IMR-90 (cell line): ENCODE results near the gene F2. TPM values are rescaled to one million over a fixed set of nuclear protein-coding genes. Genes with fewer than 3 reads are reported as not detected.

ENCODE experiments used
- ATAC-seq: fragments of 200-7000 bp; cut with Tn5 transposase; 2 replicates; pipeline ENCODE4 v1.9.1; 2020; ENCODE audit warnings: low read depth, mild to moderate bottlenecking, moderate library complexity
- BruUV-seq: library from RNA; stranded (reverse); fragments of 400-500 nt; replicated peaks from 2 replicates; lab custom pipeline; 2021; lab: Mats Ljungman, UMichigan
- CTCF ChIA-PET: fragments of 300-600 bp; formaldehyde crosslinking; extraction: SDS; loops from one replicate; lab custom pipeline; 2021; ENCODE audit warnings: antibody characterized with exemption; lab: Yijun Ruan, JAX
- POLR2A ChIA-PET: fragments of 300-600 bp; sonication (Branson Sonifier 250); formaldehyde crosslinking; loops from one replicate; lab custom pipeline; 2022; ENCODE audit warnings: antibody characterized with exemption; ENCODE audit not compliant: unreplicated experiment; lab: Charles Lee
- DNase-seq: peaks from one replicate; pipeline ENCODE4 v3.0.0; 2013
- H2AFZ ChIP-seq: replicated peaks from 2 replicates; pipeline ENCODE3; 2013; ENCODE audit warnings: low read length, mild to moderate bottlenecking; ENCODE audit not compliant: poor library complexity
- H2AK5ac ChIP-seq: 2 replicates; pipeline ENCODE4 v1.6.1; 2013; ENCODE audit warnings: low read depth, low read length, inconsistent platforms
- H2AK9ac ChIP-seq: replicated peaks from 2 replicates; pipeline ENCODE3; 2013; ENCODE audit warnings: mild to moderate bottlenecking, low read depth, low read length, moderate library complexity; ENCODE audit not compliant: poor library complexity
- H2BK120ac ChIP-seq: 2 replicates; pipeline ENCODE4 v1.6.1; 2013; ENCODE audit warnings: low read depth, low read length, inconsistent platforms
- H2BK15ac ChIP-seq: 3 replicates; pipeline ENCODE4 v1.6.1; 2013; ENCODE audit warnings: low read depth, low read length, inconsistent platforms
- H2BK20ac ChIP-seq: 2 replicates; pipeline ENCODE4 v1.6.1; 2013; ENCODE audit warnings: low read depth, mild to moderate bottlenecking, inconsistent platforms, low read length, moderate library complexity
- H2BK5ac ChIP-seq: 2 replicates; pipeline ENCODE4 v1.6.1; 2013; ENCODE audit warnings: mild to moderate bottlenecking, low read depth, low read length, inconsistent platforms; ENCODE audit not compliant: poor library complexity, severe bottlenecking
- H3K14ac ChIP-seq: replicated peaks from 2 replicates; pipeline ENCODE4 v1.6.1; 2013; ENCODE audit warnings: low read depth, low read length, inconsistent platforms
- H3K18ac ChIP-seq: 2 replicates; pipeline ENCODE4 v1.6.1; 2013; ENCODE audit warnings: low read depth, low read length, control low read depth
- H3K23ac ChIP-seq: 2 replicates; pipeline ENCODE4 v1.6.1; 2013; ENCODE audit warnings: low read depth, low read length, inconsistent platforms
- H3K27ac ChIP-seq: 2 replicates; pipeline ENCODE4 v1.5.1; 2013; ENCODE audit warnings: mild to moderate bottlenecking, control low read depth, low read length; ENCODE audit not compliant: insufficient read depth
- H3K27me3 ChIP-seq: 2 replicates; pipeline ENCODE4 v1.6.1; 2013; ENCODE audit warnings: low read length; ENCODE audit not compliant: control insufficient read depth, insufficient read depth
- H3K36me3 ChIP-seq: 2 replicates; pipeline ENCODE4 v1.6.1; 2013; ENCODE audit warnings: low read length, mixed read lengths; ENCODE audit not compliant: control insufficient read depth, insufficient read depth
- H3K4ac ChIP-seq: 2 replicates; pipeline ENCODE4 v1.6.1; 2013; ENCODE audit warnings: low read depth, low read length, inconsistent platforms
- H3K4me1 ChIP-seq: 2 replicates; pipeline ENCODE4 v1.6.1; 2013; ENCODE audit warnings: low read length, mixed read lengths; ENCODE audit not compliant: control insufficient read depth, insufficient read depth
- H3K4me2 ChIP-seq: 2 replicates; pipeline ENCODE4 v1.6.1; 2013; ENCODE audit warnings: low read depth, mild to moderate bottlenecking, control low read depth, low read length, moderate library complexity
- H3K4me3 ChIP-seq: 2 replicates; pipeline ENCODE4 v1.5.1; 2013; ENCODE audit warnings: low read depth, mild to moderate bottlenecking, control low read depth, low read length, moderate library complexity; ENCODE audit not compliant: insufficient read depth
- H3K56ac ChIP-seq: 2 replicates; pipeline ENCODE4 v1.6.1; 2013; ENCODE audit warnings: low read length, inconsistent platforms; ENCODE audit not compliant: insufficient read depth; ENCODE audit errors: extremely low read depth
- H3K79me1 ChIP-seq, 2 experiments: 2 replicates each; pipeline ENCODE4 v1.6.1; 2013; ENCODE audit warnings: low read length in 2 of 2, inconsistent platforms in 1 of 2, low read depth in 1 of 2
- H3K9ac ChIP-seq: 2 replicates; pipeline ENCODE4 v1.6.1; 2013; ENCODE audit warnings: low read depth, low read length, control low read depth
- H3K9me1 ChIP-seq: 2 replicates; pipeline ENCODE4 v1.6.1; 2013; ENCODE audit warnings: low read length, inconsistent platforms; ENCODE audit not compliant: insufficient read depth
- H3K9me3 ChIP-seq: 2 replicates; pipeline ENCODE4 v1.6.1; 2013; ENCODE audit warnings: low read length; ENCODE audit not compliant: control insufficient read depth, insufficient read depth
- H4K20me1 ChIP-seq: 2 replicates; pipeline ENCODE4 v1.6.1; 2013; ENCODE audit warnings: low read length, inconsistent platforms; ENCODE audit not compliant: insufficient read depth
- H4K5ac ChIP-seq: 2 replicates; pipeline ENCODE4 v1.6.1; 2013; ENCODE audit warnings: mild to moderate bottlenecking, low read depth, low read length, control low read depth
- H4K8ac ChIP-seq, 2 experiments: 2 replicates each; pipeline ENCODE4 v1.6.1; 2013; ENCODE audit warnings: low read depth in 2 of 2, low read length in 2 of 2, control low read depth in 1 of 2, inconsistent platforms in 1 of 2
- H4K91ac ChIP-seq: 2 replicates; pipeline ENCODE4 v1.6.1; 2013; ENCODE audit warnings: low read depth, low read length, inconsistent platforms; ENCODE audit not compliant: insufficient read depth
- BHLHE40 ChIP-seq: fragments of 150-350 bp; IDR thresholded peaks from 2 replicates; pipeline ENCODE4 v1.6.1; 2016; ENCODE audit warnings: mild to moderate bottlenecking, low read depth, low read length
- CEBPB ChIP-seq: IDR thresholded peaks from 2 replicates; pipeline ENCODE4 v1.6.1; 2012; ENCODE audit warnings: low read depth, low read length, improper control_type of control experiment
- CHD1 ChIP-seq: IDR thresholded peaks from 2 replicates; pipeline ENCODE4 v1.6.1; 2012; ENCODE audit warnings: low read depth, low read length, improper control_type of control experiment
- CTCF ChIP-seq: conservative IDR thresholded peaks from 2 replicates; pipeline ENCODE4 v1.5.1; 2012; ENCODE audit warnings: mild to moderate bottlenecking, low read depth, low read length, improper control_type of control experiment
- ELK1 ChIP-seq: fragments of 150-350 bp; IDR thresholded peaks from 2 replicates; pipeline ENCODE4 v1.6.1; 2016; ENCODE audit warnings: low read depth, mild to moderate bottlenecking, low read length, moderate library complexity, borderline replicate concordance
- FOS ChIP-seq: fragments of 150-350 bp; IDR thresholded peaks from 2 replicates; pipeline ENCODE4 v1.6.1; 2016; ENCODE audit warnings: low read depth, low read length
- MAFK ChIP-seq: IDR thresholded peaks from 2 replicates; pipeline ENCODE4 v1.6.1; 2012; ENCODE audit warnings: low read depth, low read length, improper control_type of control experiment
- MAZ ChIP-seq: IDR thresholded peaks from 2 replicates; pipeline ENCODE4 v1.6.1; 2012; ENCODE audit warnings: low read depth, mild to moderate bottlenecking, low read length, improper control_type of control experiment, moderate library complexity, borderline replicate concordance
- MXI1 ChIP-seq: IDR thresholded peaks from 2 replicates; pipeline ENCODE4 v1.6.1; 2012; ENCODE audit warnings: low read depth, mild to moderate bottlenecking, low read length, moderate library complexity, borderline replicate concordance
- NFE2L2 ChIP-seq: fragments of 150-350 bp; IDR thresholded peaks from 2 replicates; pipeline ENCODE4 v1.6.1; 2016; ENCODE audit warnings: low read depth, mild to moderate bottlenecking, low read length
- POLR2A ChIP-seq: IDR thresholded peaks from 2 replicates; pipeline ENCODE4 v1.6.1; 2012; ENCODE audit warnings: mild to moderate bottlenecking, low read depth, low read length
- RAD21 ChIP-seq: IDR thresholded peaks from 2 replicates; pipeline ENCODE4 v1.6.1; 2012; ENCODE audit warnings: low read length, improper control_type of control experiment
- RCOR1 ChIP-seq: IDR thresholded peaks from 2 replicates; pipeline ENCODE4 v1.6.1; 2012; ENCODE audit warnings: mild to moderate bottlenecking, low read length, improper control_type of control experiment; ENCODE audit not compliant: insufficient replicate concordance
- RFX5 ChIP-seq: IDR thresholded peaks from 2 replicates; pipeline ENCODE4 v1.8.0; 2012; ENCODE audit warnings: low read depth, mild to moderate bottlenecking, low read length, moderate library complexity
- USF2 ChIP-seq: fragments of 150-350 bp; IDR thresholded peaks from 2 replicates; pipeline ENCODE4 v1.6.1; 2017; ENCODE audit warnings: mild to moderate bottlenecking, antibody characterized with exemption, low read length, low read depth
- WGBS, 2 experiments: methylation state at CpG; one replicate each; pipeline versions ENCODE4 v1.1.5 to v1.1.7; 2013; ENCODE audit warnings: missing lambda C conversion rate in 2 of 2; ENCODE audit not compliant: insufficient read length in 1 of 2; ENCODE audit errors: extremely low coverage in 2 of 2; 5-methylcytosine and 5-hydroxymethylcytosine counted together
- dilution Hi-C: fragments of 300-500 bp; cut with HindIII; formaldehyde crosslinking; loops from one replicate; pipeline ENCODE4 v1.14.3; 2018; ENCODE audit warnings: low sequenced_read_pairs; ENCODE audit not compliant: unreplicated experiment
- in situ Hi-C: fragments of 300-500 bp; cut with MboI; formaldehyde crosslinking; loops from 3 replicates; pipeline ENCODE4 v1.14.3; 2019; ENCODE audit warnings: low sequenced_read_pairs, inconsistent platforms, mixed read lengths
- intact Hi-C: fragments of 100-400 bp; cut with micrococcal nuclease; formaldehyde crosslinking; loops from 2 replicates; pipeline ENCODE4 v1.10.0; 2022
- polyA plus RNA-seq, 3 experiments: library from polyadenylated mRNA; depleted of rRNA; stranded (reverse); fragments of >200 nt; gene quantifications; 2 replicates each; pipeline ENCODE4 v1.2.3, GENCODE V29; 2012; ENCODE audit warnings: low replicate concordance in 1 of 3
- total RNA-seq: library from RNA; depleted of rRNA; stranded (reverse); fragments of >200 nt; gene quantifications from 2 replicates; pipeline ENCODE4 v1.2.3, GENCODE V29; 2012

F2 gene
- total and polyA plus RNA-seq, 2 of the 4 experiments (the other 2 are of a cell fraction), result not detected

GRCh38 chr11:46676436-46677158 lies 42.4 kb upstream of the F2 start:
- no peaks in the 10 kb centered on the region for H3K27me3 ChIP-seq
- DNase-seq (no peak), ATAC-seq (no peak)
- no peak overlapping the region for H2BK20ac ChIP-seq
- in situ Hi-C loops, result no loop called here
- H2AFZ ChIP-seq, result no peak overlapping the region
- H3K4ac ChIP-seq, result no peak overlapping the region
- H3K56ac ChIP-seq, result no peak overlapping the region
- no peak overlapping the region for H2BK15ac ChIP-seq
- WGBS, 2 experiments, result 80% methylated on average over 2 of the region's 15 CpGs; no CpG with 5 or more reads in 1 of the 2 experiments
- H3K23ac ChIP-seq, result peak overlapping the region; percentile 1; the same call in 1 of the 2 replicates
- H3K4me1 ChIP-seq, result peaks cover 10% of the 10 kb centered on the region
- H3K14ac ChIP-seq, result no peak overlapping the region
- TF ChIP-seq CEBPB (no peak), POLR2A (no peak), CTCF (no peak), MAZ (no peak), RFX5 (no peak), NFE2L2 (no peak), FOS (no peak), RAD21 (no peak), RCOR1 (no peak), USF2 (no peak), MAFK (no peak), MXI1 (no peak), BHLHE40 (no peak), CHD1 (no peak), ELK1 (no peak)
- H3K9me3 ChIP-seq, result no peaks in the 10 kb centered on the region
- H2AK5ac ChIP-seq, result peak overlapping the region; percentile 3; the same call in 1 of the 2 replicates
- no peak overlapping the region for H3K4me2 ChIP-seq
- no peak overlapping the region for H4K8ac ChIP-seq
- no TSS peak for BruUV-seq
- H2AK9ac ChIP-seq, result peak overlapping the region; percentile 66
- H3K9ac ChIP-seq, result no peak overlapping the region
- no peak overlapping the region for H3K27ac ChIP-seq
- ChIA-PET POLR2A (no interaction called here), CTCF (no interaction called here)
- dilution Hi-C loops, result no loop called here
- H3K36me3 ChIP-seq, result peaks cover 63% of the 10 kb centered on the region
- no peak overlapping the region for H2BK120ac ChIP-seq
- peaks cover 8% of the 10 kb centered on the region; the same call in 1 of the 2 replicates for H3K9me1 ChIP-seq
- H3K4me3 ChIP-seq, result no peak overlapping the region
- intact Hi-C loops, result no loop called here
- peaks cover 0 to 11% of the 10 kb centered on the region in 2 experiments; a peak in 1 of 4 replicates for H3K79me1 ChIP-seq
- peak overlapping the region; percentile 3 for H2BK5ac ChIP-seq
- H4K91ac ChIP-seq, result no peak overlapping the region
- H3K18ac ChIP-seq, result no peak overlapping the region
- H4K5ac ChIP-seq, result peak overlapping the region; percentile 8; the same call in 1 of the 2 replicates
- 0 out of 2 replicates have a peak, but pooled peaks cover 3% of the 10 kb centered on the region for H4K20me1 ChIP-seq
